ENCODE measurements around the gene ADGRE1.
"Not testable (repeated sequence)": the region's sequence is repeated elsewhere in the genome, so short reads cannot be mapped to it uniquely, and the experiment has no call there.

The ADGRE1 gene, protein sequence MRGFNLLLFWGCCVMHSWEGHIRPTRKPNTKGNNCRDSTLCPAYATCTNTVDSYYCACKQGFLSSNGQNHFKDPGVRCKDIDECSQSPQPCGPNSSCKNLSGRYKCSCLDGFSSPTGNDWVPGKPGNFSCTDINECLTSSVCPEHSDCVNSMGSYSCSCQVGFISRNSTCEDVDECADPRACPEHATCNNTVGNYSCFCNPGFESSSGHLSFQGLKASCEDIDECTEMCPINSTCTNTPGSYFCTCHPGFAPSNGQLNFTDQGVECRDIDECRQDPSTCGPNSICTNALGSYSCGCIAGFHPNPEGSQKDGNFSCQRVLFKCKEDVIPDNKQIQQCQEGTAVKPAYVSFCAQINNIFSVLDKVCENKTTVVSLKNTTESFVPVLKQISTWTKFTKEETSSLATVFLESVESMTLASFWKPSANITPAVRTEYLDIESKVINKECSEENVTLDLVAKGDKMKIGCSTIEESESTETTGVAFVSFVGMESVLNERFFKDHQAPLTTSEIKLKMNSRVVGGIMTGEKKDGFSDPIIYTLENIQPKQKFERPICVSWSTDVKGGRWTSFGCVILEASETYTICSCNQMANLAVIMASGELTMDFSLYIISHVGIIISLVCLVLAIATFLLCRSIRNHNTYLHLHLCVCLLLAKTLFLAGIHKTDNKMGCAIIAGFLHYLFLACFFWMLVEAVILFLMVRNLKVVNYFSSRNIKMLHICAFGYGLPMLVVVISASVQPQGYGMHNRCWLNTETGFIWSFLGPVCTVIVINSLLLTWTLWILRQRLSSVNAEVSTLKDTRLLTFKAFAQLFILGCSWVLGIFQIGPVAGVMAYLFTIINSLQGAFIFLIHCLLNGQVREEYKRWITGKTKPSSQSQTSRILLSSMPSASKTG

DNA sequence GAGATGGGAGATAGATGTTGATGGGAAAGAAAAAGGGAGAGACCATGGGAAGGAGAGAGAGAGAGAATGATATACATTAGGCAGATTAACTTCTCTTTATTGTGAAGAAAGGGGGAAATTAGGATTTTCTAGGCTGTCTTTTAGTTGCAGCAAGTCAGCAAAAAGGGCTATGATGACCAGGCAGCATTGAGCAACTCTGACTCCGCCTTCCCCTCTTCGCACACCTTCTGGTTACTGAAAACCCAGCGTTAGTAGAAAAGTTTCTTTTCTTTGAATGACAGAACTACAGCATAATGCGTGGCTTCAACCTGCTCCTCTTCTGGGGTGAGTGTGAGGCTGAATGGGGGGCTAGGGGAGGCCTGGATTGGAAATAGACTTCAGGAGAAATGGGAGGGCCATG is at the start of gene ADGRE1:
ADGRE1 (plus strand) TSS at position 264 of the 400 bp plus-strand sequence; CDS start at position 294, 30 bp downstream.
- DNase-seq = no peak

DNA sequence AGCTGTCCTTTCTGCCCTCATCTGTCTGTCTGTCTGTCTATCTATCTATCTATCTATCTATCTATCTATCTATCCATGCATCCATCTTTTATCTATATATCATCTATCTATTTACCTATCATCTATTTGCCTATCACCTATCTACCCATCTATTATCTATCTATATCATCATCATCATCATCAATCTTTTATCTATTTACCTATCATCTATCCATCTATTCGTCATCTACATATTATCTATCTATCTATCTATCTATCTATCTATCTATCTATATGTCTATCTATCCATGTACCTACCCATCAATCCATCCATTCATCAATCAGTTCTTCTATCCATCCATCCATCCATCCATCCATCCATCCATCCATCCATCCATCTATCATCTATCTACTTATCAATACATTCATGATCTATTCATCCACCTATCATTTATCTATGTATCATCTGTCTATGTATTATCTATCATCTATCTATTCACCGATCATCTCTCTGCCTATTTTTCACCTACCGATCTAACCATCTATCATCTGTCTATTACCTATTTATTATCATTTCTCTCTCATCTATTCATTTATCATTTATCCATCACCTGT is 49.2 kb upstream of the ADGRE1 start:
- DNase-seq = no peak

DNA sequence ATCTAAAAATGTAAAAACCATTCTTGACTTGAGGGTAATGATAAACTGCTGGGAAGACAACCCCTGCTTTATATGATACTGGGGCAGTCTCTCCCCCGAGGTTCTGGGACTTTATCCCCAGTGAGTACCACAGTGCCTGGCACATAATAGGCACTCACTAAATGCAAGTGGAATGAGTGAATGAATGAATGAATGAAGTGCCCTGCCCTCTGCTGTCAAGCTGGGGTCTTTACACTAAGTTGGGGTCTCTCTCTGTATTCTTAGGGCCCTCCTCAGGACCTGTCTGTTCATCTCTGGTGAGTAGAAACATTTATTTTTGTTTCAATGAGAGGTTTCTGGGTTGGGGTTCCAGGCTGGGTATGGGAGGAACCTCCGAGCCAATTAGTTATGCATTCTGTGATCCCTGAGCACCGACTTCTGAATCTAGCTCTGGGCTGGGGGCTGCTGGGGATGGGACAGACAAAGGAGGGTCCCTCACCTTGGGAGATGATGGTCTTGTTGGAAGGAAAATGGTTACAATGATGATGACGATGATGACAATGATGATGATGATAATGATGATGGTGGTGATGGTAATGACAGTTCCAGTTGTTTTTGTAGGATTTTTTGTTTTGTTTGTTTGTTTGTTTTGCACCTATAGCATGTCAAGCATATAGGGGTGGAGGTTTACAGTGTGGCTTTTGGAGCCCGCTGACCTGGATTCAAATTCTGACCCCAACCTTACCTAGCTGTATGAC is 44.3 kb upstream of the ADGRE1 start:
- DNase-seq = no peak

DNA sequence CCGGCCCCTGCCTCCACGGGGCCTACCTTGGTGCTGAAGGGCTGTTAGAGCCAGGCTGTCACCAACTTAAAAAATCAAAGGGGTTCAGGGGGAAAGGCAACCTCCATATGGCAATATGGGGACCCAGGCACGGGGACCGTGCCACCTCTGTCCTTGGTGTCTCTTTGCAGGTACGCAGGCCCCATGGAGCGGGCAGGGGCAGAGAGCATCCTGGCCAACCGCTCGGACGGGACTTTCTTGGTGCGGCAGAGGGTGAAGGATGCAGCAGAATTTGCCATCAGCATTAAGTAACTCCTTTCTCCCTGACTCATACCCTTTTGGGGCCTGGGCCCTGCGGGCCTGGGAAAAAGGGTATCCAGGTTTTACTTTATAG is 39.6 kb upstream of the ADGRE1 start:
- DNase-seq = no peak

DNA sequence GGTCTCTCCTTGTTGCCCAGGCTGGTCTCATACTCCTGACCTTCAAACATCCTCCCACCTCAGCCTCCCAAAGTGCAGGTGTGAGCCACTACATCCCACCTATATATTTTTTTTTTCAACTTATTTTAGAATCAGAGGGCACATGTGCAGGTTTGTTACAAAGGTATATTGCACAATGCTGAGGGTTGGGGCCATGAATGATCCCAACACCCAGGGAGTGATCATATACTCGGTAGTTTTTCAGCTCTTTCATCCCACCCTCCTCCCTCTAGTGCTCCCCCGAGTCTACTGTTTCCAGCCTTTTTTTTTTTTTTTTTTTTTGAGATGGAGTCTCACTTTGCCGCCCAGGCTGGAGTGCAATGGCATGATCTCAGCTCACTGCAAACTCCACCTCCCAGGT is 38.4 kb upstream of the ADGRE1 start:
- DNase-seq = no peak

DNA sequence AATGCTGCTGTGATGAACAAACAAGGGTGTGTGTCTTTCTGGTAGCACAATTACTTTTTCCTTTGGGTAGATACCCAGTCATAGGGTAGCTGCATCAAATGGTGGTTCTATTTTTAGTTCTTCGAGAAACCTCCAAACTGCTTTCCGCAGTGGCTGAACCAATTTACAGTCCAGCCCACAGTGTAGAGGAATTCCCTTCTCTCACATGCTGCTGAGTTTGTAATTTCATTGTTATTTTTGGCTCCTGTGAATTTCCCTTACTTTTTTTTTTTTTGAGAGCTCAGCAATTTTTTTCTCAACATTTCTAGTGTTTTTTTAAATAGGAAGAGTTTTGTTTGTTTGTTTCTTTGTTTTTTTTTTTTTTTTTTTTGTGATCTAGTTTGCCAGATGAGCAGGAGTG is 37.5 kb upstream of the ADGRE1 start:
- DNase-seq = no peak

DNA sequence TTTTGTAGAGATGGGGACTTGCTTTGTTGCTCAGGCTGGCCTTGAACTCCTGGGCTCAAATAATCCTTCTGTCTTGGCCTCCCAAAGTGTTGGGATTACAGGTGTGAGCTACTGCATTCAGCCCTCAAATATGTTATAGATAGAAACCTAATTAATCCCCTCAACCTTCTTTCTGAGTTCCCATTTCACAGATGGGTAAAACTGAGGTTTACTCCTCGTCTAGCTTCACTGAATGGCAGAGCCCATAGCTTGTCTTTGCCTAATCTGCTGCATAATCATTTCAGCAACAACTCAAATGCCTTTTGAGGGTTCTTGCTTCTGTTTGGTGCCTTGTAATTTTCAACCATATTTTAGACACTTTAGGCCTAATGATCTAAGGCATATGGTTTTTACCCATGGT is 36.0 kb upstream of the ADGRE1 start:
- no peak for DNase-seq

DNA sequence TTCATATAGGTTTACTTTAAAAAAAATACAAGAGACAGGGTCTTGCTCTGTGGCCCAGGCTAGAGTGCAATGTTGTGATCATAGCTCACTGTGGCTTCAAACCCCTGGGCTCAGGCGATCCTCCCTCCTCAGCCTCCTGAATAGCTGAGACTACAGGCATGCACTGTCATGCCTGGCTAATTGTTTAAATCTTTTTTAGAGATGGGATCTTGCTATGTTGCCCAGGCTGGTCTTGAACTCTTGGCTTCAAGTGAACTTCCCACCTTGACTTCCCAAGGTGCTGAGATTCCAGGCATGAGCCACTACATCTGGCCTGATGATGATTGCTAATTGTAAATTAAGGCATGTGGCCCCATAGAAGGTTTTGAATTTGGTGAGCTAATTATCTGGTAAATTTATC is 35.4 kb upstream of the ADGRE1 start:
- no peak for DNase-seq

DNA sequence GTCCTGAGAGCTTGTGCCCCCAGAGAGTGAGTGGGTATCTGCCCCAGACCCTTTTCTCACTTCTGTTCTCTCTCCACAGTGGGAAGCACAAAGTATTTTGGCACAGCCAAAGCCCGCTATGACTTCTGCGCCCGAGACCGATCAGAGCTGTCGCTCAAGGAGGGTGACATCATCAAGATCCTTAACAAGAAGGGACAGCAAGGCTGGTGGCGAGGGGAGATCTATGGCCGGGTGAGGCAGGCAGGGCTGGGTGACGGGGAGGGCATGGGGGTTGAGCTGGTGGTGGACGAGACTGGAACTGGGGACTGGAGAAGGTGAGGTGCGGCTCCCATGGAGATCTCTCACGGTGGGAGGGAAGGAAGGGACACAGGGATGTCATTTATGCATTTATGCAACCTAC is 33.5 kb upstream of the ADGRE1 start:
- DNase-seq = no peak

DNA sequence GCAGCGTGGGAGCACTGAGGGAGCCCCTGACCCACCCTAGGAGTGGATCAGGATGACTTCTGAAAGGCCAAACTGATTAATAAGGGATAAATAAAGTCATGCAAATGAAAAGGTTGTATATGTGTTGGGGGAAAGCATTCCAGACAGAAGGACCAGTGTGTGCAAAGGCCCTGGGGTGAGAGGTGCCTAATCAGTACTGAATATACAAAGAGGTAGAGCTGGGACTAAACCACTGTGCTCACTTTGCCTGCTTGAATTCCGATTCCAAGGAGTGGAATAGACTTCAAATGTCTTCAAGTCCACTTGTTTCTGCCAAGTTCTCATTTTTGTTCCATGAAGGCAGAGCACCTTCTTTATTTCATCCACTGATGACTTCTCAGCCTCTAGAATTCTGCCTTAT is 32.6 kb upstream of the ADGRE1 start:
- no peak for DNase-seq

DNA sequence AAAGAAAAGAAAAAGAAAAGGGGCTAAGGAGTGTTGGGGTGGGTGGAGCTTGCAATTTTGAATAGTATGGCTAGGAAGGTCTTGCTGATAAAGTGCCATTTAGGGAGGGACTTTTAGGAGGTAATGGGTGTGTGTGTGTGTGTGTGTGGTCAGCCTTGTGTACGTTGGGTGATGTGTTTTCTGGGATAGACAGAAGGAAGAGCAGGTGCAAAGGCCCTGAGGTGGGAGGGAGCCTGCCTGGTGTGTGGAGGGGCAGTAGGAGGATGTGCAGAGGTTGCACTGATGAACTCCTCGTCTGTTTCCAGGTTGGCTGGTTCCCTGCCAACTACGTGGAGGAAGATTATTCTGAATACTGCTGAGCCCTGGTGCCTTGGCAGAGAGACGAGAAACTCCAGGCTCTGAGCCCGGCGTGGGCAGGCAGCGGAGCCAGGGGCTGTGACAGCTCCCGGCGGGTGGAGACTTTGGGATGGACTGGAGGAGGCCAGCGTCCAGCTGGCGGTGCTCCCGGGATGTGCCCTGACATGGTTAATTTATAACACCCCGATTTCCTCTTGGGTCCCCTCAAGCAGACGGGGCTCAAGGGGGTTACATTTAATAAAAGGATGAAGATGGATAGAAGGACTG is 30.5 kb upstream of the ADGRE1 start:
- no peak for DNase-seq

DNA sequence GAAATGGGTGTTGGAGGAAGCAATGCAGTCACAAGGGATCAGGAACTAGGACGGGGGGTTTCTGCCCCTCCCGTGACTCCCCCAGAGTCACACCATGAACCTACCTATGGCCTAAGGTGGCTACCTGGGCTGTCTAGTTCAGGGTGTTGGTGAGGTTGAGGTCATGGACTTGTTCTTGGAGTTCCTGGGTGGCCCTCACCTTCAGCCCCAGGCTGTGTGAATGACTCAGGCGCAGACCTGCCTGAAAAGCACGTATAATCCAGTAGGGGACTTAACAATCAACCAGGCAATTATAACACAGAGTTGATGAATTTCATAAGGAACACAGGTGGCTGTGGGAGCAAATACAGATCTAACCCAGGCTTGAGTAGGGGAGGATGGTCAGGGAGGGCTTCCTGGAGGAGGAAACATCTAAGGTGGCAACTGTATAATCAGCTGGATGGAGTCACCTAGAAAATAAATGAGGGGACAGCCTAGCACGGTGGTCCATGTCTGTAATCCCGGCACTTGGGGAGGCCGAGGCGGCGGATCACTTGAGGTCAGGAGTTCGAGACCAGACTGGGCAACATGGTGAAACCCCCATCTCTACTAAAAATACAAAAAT is 25.6 kb upstream of the ADGRE1 start:
- DNase-seq = no peak

DNA sequence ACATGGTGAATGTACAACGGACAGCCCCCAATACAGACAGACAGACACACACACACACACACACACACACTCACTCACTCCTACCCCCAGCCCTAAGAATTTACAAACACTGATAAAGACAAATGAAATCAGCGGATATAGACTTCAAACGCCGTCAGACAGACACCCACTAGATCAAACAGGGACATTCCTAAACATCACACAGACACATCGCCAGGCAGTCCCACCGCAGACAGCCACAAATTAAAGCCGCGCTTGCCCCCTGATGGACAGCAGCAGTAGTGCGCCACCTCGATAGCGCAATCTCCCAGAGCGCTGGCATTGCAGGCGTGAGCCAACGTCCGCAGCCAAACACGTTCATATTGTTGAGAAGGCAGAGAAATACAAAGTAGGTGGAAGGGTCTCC is 24.7 kb upstream of the ADGRE1 start:
- DNase-seq = peak; percentile 47 to 62

DNA sequence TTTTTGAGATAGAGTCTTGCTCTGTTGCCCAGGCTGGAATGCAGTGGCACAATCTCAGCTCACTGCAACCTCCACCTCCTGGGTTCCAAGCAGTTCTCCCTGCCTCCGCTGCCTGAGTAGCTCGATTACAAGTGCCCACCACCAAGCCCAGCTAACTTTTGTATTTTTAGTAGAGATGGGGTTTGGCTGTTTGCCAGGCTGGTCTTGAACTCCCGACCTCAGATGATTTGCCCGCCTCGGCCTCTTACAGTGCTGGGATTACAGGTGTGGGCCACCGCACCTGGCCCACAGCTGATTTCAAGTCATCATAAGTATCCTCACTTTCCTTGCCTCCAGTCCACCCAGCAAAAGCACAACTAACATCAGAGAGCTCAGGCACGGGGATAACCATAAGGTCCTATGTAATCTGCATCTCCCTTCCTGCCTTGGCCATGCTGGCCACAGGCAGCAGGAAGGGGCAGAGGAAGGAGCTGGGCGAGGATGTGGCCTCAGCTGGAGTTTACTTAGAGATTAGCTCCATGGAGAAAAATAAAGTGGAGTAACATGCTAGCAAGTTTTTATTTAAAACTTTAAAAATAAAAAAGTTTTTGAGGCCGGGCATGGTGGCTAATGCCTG is 22.9 kb upstream of the ADGRE1 start:
- no peak for DNase-seq

DNA sequence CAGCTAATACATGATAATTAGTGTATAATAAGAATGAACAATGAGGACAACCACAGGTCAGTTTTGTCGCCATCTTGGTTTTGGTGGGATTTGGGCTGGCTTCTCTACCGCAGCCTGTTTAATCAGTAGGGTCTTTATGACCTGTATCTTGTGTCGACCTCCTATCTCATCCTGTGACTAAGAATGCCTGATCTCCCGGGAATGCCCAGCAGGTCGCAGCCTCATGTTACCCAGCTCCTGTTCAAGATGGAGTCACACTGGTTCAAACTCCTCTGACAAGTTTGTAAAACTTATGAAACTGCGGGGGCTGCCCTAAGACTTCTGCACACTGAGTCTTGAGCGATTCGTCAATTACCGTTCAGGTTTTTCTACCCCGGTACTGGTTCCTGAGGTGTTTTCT is 21.5 kb upstream of the ADGRE1 start:
- DNase-seq = no peak

DNA sequence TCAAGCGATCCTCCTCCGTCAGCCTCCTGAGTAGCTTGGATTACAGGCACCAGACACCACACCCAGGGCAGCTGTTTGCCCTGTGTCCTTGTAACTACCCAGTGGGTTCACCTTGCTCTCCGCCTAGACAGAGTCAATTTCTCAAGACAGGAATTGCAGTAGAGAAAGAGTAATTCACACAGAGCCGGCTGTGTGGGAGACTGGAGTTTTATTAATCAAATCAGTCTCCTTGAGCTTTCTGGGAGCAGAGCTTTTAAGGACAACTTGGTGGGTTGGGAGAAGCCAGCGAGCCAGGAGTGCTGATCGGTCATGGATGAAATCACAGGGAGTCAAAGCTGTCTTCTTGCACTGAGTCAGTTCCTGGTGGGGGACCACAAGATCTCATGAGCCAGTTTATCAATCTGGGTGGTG is 20.6 kb upstream of the ADGRE1 start:
- DNase-seq = no peak

DNA sequence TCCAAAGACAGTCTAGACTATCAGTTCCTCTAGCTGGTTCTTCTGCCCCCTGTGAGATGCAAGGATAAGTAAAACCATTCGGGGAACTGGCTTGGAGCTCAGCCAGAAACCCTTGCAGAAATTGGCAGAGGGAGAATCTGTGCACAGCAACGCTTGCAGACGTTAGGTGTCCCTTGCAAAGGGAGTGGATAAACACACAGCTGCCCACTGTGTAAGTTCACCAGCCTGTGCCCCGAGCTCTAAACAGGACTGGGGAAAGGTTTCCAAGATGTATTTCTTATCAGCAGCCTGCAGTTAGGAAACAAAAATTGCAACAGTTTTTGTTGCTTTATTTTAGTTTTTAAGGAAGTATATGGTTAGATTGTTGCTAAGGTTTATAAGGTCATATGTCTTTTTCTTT is 19.0 kb upstream of the ADGRE1 start:
- DNase-seq = no peak

DNA sequence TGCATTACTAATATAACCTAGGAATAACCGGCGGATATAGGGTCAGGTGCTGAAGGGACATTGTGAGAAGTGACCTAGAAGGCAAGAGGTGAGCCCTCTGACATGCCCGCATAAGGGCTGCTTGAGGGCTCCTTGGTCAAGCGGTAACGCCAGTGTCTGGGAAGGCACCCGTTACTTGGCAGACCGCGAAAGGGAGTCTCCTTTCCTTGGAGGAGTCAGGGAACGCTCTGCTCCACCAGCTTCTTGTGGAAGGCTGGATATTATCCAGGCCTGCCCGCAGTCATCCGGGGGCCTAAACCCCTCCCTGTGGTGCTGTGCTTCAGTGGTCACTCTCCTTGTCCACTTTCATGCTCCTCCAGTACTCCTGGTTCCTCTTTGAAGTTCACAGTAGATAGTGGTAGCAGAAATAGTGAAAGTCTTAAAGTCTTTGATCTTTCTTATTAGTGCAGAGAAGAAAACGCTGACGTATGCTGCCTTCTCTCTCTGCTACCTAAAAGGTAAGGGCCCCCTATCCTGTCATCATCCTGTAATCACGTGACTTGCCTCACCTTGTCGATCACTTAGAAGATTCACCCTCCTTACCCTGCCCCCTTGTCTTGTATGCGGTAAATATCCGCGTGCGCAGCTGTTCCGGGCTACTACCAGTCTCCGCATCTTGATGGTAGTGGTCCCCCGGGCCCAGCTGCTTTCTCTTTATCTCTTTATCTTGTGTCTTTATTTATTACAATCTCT is 18.1 kb upstream of the ADGRE1 start:
- DNase-seq = not testable (repeated sequence)

DNA sequence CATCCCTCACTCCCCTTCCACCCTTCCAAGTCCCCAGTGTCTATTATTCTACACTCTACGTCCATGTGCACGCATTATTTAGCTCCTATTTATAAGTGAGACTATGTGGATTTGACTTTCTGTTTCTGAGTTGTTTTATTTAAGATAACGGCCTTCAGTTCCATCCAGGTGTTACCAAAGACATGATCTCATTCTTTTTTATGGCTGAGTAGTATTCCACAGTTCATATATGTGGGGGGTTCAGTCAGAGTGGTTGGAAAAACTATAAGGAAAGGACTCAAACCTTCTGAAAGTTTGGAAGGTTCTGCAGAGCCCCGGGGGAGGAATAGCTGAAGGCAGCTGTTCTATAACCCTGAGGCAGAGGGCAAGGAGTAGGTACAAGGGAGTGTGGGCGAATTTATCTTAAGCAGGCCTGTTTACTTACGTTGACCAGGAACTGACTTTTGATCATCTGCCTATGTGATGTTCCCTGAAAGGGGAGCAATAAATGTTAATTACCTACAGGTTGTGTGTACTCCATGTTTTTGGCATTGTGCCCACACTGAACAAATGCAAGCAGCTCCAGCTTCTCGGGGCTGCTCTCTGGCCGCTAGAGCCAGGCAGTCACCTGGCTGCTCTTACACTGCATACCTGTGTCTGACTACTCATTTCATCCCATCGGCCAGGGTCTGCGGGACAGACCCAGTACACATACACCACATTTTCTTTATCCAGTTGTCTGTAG is 13.5 kb upstream of the ADGRE1 start:
- DNase-seq = peak in 1 of 2 experiments; percentile 10

DNA sequence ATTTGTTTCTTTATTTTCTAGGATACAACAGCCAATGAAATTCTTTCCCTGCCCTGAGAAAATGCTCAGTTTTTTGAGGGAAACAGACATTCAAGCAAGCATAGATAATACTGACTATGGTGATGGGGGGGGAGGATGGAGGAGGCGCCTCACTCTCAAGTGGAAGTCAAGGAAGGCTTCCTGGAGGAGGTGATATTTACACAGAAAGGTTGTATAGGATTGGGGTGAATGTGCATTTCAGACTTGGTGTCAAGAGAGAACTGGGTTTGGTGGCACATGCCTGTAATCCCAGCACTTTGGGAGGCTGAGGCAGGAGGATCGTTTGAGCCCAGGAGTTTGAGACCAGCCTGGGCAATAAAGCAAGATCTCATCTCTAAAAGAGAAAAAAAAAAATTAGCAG is 12.2 kb upstream of the ADGRE1 start:
- no peak for DNase-seq

All from SHP77 (cell line).